T-helper 1 cell treated with Interleukin-12 subunit alpha and Interleukin-12 subunit beta and Interleukin-4 antibody, amounts not matched to agents 30 ng/mL and 1 ng/mL, for 36 hours (primary cell): ENCODE measurements around the gene MT4. TPM values are rescaled to one million over a fixed set of nuclear protein-coding genes. Genes with fewer than 3 reads are reported as not detected.
"Not testable (repeated sequence)": the region's sequence is repeated elsewhere in the genome, so short reads cannot be mapped to it uniquely, and the experiment has no call there.

ENCODE experiments used
- intact Hi-C: fragments of 100-400 bp; cut with micrococcal nuclease; formaldehyde crosslinking; loops from one replicate; pipeline ENCODE4 v1.15.1; 2024
- total RNA-seq: library from RNA; stranded (reverse); gene quantifications from 2 replicates; pipeline ENCODE4 v1.2.3, GENCODE V29; 2022

Gene MT4
- total RNA-seq, 1 donor from 2014 or later = not detected

DNA sequence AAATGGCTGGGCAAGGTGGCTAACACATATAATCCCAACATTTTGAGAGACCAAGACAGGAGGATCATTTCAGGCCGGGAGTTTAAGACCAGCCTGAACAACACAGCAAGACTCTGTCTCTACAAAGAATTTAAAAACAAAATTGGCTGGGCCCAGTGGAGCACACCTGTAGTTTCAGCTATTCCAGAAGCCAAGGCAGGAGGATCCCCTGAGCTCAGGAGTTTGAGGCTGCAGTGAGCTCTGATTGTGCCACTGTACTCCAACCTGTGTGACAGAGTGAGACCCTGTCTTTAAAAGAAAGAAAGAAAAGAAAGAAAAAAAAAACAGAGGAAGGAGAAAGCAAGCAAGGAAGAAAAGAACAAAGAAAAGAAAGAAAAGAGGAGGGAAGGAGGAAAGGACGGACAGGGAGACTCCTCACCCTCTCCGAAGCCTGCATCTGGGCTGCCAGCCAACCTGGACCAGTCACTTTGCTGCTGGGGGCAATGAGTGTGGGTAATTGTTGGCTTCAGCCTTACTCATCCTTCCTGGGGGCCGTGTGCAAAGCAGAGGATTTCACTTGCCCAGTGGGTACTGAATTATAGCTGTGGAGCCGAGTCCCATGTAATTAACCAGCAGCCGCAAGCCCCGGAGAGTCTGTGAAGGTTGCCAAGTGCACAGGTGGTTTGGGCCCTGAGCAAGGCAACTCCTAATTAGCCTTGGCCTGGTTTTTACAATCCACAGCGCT lies 6.7 kb upstream of the MT4 start:
- intact Hi-C loops = no loop called here

DNA sequence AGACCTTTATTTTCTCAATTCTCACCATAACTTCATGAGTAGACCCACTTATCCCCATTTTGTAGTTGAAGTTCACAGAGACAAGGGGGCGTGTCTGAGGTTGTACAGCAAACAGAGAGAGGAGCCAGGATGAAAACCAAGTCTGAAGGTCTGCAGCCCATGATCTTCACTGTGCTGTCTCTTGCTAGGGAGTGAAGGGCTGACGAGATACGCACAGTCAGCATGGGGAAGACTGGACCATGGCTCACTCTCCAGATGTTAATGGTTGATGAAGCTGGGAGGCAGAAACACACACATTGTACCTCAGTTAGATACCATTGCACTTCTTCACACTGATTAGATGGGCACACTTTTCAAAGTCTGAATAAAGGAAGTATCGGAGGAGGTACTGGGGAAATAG lies 5.8 kb upstream of the MT4 start:
- intact Hi-C loops = no loop called here

DNA sequence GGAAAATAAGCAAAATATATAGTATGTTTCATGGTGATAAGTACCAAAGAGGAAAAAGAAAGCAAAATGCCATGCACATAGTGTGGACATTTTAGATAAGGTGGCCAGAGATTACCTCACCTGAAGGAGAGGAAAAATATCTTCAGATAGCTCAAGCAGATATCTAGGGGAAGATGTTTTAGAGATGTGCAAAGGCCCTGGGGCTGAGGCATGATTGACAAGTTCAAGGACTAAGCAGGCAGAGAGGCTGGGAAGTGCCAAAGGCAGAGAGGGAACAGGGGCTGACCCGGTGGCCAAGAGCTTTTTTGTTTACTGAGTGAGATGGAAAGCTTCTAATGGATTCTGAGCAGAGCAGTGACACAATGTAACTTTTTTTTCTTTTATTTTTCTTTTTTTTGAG lies 4.4 kb upstream of the MT4 start:
- intact Hi-C loops = no loop called here

GRCh38 chr16:56561126-56561525 lies 3.7 kb upstream of the MT4 start:
- intact Hi-C loops = no loop called here

DNA sequence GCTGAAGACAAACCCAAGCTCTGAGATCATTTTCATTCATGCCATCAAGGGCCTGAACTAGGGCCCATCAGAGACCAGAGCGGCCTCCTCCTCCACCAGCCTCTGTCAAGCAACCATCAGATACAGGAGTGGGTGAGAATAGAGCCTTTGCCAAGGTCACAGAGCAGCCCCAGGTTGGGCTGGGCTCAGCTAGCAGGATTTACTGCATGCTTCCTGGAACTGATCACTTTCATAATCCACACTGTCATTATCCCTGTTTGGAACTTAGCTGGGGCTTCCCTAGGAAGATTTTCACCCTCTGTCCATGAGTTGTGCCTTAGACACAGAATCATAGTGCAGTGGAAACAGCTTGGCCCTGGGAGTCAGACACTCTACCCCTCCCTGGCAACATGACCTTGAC lies 5.1 kb downstream of the MT4 start:
- intact Hi-C loops = loop anchor here (1.0 kb wide), 1 partner anchor 29 kb away; no protein-coding TSS in a partner anchor

GRCh38 chr16:56571525-56571924 lies 6.7 kb downstream of the MT4 start:
- intact Hi-C loops = no loop called here

GRCh38 chr16:56574625-56575024 lies 9.8 kb downstream of the MT4 start:
- intact Hi-C loops = loop anchor here (5.0 kb wide), 1 partner anchor 293 kb away; the partner anchor contains the start of gene SLC12A3

DNA sequence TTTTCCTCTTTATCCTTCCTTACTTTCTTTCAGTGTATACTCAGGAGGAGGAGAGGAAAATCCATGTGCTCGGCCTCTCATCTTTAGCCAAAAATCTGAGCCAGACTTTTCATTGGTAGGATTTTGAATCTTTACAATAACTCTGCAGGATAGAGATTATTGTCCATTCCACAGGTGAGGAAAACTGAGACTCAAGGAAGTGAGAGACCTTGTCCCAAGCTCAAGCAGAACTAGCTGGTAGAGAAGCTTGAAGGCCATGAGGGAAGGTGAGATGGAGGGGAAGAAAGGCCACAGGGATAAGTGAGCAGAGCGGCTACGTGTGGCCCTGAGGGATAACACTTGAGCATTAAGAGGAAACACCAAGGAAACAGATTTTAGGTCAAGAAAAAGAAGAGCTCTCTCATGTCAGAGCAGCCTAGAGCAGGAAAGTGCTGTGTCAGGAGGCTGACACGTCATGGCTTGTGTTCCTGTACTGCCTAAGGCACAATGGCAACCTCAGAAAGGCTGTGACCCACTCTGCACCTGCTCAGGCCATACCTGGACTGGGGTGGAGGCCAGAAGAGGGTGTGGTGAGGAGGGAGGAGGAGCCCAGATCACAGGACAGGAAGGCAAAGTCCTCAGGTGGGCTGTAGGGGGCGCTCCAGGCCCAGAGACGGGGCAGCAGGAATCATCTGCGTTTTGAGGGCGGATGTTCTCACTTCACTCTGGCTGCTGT lies 11.9 kb downstream of the MT4 start:
- intact Hi-C loops = loop anchor here (1.0 to 5.0 kb wide), 14 partner anchors 24 to 291 kb away; partner anchors contain the start of genes MT1E, MT1F, MT1M and MT1X

GRCh38 chr16:56577300-56577625 lies 12.4 kb downstream of the MT4 start:
- intact Hi-C loops = loop anchor here (1.0 to 5.0 kb wide), 14 partner anchors 23 to 290 kb away; partner anchors contain the start of genes MT1E, MT1F, MT1M and MT1X

- intact Hi-C loops = no loop called here
These were observed 15.6 kb downstream of the MT4 start for GRCh38 chr16:56580391-56581048.

DNA sequence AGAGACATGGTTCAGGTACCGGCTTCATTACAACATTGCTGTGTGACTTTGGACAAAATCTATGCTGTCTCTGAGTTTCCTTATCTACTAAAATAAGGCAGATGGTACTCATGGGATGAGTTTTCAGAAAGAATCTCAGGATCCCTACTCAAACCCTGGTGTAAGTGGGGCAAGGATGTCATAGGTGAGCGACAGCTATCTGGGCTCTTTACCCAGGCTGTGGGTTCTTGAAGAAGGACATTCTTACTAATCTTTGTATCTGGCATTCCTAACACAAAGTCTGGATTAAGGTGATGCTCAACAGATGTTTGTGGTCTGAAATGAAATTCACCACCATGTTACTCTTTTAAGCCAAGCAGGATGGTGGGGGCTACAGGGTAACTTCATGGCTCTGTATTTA lies 18.0 kb downstream of the MT4 start:
- intact Hi-C loops = not testable (repeated sequence)

DNA sequence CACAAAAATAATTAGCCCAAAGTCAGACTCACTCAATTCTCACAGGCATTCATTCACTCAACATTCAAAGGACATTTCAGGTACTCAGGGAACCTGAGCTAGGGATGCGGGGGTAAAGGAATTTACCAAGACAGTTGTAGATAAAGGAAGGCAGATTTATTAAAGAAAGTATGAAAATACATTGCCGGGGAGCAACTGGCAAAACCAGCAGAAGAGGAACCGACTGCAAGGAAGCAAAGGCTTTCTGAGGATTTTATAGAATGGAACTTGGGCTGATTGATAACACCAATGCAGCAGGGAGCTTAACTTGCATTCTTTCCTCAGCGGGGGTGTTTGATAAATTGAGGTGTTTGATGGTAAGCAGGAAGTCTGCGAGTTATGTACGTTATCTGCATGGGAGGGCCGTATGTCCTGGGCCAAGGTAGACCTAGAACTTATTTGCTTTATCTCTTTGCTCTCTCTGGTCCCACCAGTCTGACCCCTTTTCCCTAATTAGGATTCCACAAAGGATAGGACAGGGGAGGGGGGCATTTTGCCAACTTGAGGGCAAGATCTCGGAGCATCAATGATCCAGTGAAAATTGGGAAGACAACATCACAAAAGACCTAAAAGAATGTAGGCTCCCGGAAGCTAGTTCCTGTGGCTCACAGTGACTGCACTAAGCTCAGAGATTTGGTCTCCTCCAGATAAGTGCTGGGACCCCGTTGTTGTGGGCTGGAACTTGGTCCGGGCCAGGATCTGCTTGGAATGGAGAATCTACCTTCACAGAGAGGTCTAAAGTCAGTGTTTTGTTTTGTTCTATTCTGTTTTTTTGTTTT lies 18.7 kb downstream of the MT4 start:
- intact Hi-C loops = no loop called here

DNA sequence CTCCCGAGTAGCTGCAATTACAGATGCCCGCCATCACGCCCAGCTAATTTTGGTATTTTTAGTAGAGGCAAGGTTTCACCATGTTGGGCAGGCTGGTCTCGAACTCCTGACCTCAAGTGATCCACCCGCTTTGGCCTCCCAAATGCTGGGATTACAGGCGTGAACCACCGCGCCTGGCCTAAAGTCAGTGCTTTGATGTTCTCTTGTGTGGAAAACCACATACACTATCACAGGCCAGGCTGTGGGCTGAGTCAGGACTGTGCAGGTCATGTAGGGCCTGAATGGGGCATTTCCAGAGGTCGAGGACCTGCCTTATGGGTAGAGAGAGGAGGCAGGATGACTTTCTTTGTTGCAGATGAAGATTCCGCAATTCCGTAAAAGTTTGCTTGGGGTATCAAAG lies 19.4 kb downstream of the MT4 start:
- intact Hi-C loops = no loop called here

- intact Hi-C loops = no loop called here
These were observed 23.9 kb downstream of the MT4 start for GRCh38 chr16:56588781-56589140.

GRCh38 chr16:56589141-56590039 lies 24.5 kb downstream of the MT4 start, which contains the start of gene MT3:
TSS of gene MT3 (plus strand) at chr16:56589528. CDS start at chr16:56589591, 63 bp downstream.
- intact Hi-C loops = no loop called here

DNA sequence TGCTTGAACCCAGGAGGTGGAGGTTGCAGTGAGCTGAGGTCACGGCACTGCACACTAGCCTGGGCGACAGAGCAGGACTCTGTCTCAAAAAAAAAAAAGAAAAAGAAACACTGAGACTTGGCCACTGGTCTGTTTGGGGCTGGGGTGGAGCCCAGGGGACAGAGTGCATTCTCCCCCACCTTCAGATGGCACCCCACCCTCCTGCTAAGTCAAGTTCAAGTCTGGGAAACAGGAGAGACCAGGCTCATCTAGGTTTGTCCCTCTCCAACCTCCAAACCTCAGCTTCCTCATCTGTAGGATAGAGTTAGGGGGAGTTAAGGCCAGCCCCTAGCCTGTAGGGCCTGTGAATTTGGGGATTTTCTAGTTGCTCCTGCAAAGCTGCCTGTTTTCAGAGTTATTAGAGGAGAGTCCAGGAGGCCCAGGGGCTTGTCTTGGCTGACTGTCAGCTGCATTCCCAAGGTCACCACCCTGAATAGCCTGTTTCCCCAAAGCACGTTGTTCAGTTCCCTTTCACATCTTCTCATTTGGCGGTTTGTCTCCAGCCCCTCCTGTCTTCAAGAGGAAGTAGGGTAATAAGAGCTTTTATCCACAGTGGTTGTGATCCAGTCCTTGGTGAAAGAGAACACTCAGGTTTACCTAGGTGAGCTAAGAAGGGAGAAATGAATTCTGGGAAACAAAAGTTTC lies 26.6 kb downstream of the MT4 start:
- intact Hi-C loops = no loop called here

- intact Hi-C loops = no loop called here
These were observed 28.9 kb downstream of the MT4 start for GRCh38 chr16:56593573-56594291.

- intact Hi-C loops = no loop called here
These were observed 29.4 kb downstream of the MT4 start for GRCh38 chr16:56594292-56594619.

GRCh38 chr16:56600398-56600999 lies 35.6 kb downstream of the MT4 start:
- intact Hi-C loops = loop anchor here (1.0 kb wide), 2 partner anchors 23 to 86 kb away; no protein-coding TSS in a partner anchor
